Adrenal gland (tissue), 5 donors: Measurements from ENCODE around the gene SDHD.
"Not testable (repeated sequence)": the region's sequence is repeated elsewhere in the genome, so short reads cannot be mapped to it uniquely, and the experiment has no call there.

Source experiments
- CTCF ChIP-seq, 6 experiments: fragments of 450-650 bp in 4 of 6; fragments of 200-600 bp in 2 of 6; sonication (generic) in 1 of 6; IDR thresholded peaks; 1 replicate in 5 of 6; 2 replicates in 1 of 6; pipeline versions ENCODE4 v1.5.1 to v1.8.0; 2016 to 2021; ENCODE audit warnings: antibody characterized with exemption in 6 of 6, mild to moderate bottlenecking in 2 of 6, moderate library complexity in 1 of 6
- POLR2A ChIP-seq, 2 donors: fragments of 450-650 bp; IDR thresholded peaks; one replicate each; pipeline ENCODE4 v1.6.1; 2017; ENCODE audit warnings: antibody characterized with exemption in 2 of 2, mild to moderate bottlenecking in 2 of 2, moderate library complexity in 1 of 2
- donor health status: DM: no; HTN: no; CAD: no.

GRCh38 chr11:112048256-112048655 lies 38.4 kb upstream of the SDHD start:
- not testable (repeated sequence) for TF ChIP-seq CTCF, POLR2A (IDR thresholded peaks at IDR 0.05)
